Lower leg skin (tissue), 3 donors: ENCODE measurements around the gene ARHGAP23.

ENCODE experiments used
- POLR2A ChIP-seq, 2 donors: fragments of 450-650 bp; IDR thresholded peaks; one replicate each; pipeline ENCODE4 v1.6.1; 2016 to 2017; ENCODE audit warnings: antibody characterized with exemption in 2 of 2, mild to moderate bottlenecking in 1 of 2, moderate library complexity in 1 of 2
- TF ChIP-seq, protein P1 (sequence below), 3 donors: fragments of 450-650 bp; IDR thresholded peaks; one replicate each; pipeline ENCODE4 v1.5.1; 2016; ENCODE audit warnings: antibody characterized with exemption in 3 of 3, mild to moderate bottlenecking in 3 of 3, moderate library complexity in 2 of 3

DNA sequence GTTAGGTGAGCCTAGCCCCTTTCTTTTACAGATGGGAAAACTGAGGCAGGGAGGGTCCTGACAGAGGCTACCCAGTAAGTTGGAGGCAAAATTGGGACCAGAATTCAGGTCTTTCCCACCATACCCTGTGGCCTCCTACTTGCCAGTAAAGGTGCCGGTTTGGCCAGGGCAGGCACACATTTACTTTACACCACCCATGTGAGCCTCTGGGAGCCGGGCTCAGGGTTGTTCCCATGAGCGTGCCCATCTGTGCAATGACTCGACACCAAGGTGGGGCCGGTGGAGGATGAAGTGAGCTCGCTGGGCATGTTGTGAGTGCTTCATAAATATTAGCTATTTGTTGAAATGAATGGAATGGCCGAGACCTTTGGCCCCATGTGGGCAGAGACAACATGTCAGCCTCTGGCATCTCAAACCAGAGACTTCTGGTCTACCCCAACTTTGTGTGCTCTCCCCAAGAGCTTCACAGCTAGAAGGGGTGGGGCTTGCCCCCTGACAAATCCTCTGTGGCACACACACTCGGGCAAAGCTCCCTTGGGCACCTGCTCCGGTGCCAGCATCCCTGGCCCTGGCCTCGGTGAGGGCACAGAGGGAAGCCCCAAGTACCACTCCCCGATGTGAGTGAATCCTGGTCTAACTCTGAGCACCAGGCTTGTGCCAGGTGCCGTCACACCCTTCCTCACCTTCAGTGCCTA, 117.4 kb downstream of the ARHGAP23 start:
- TF ChIP-seq, protein P1, sequence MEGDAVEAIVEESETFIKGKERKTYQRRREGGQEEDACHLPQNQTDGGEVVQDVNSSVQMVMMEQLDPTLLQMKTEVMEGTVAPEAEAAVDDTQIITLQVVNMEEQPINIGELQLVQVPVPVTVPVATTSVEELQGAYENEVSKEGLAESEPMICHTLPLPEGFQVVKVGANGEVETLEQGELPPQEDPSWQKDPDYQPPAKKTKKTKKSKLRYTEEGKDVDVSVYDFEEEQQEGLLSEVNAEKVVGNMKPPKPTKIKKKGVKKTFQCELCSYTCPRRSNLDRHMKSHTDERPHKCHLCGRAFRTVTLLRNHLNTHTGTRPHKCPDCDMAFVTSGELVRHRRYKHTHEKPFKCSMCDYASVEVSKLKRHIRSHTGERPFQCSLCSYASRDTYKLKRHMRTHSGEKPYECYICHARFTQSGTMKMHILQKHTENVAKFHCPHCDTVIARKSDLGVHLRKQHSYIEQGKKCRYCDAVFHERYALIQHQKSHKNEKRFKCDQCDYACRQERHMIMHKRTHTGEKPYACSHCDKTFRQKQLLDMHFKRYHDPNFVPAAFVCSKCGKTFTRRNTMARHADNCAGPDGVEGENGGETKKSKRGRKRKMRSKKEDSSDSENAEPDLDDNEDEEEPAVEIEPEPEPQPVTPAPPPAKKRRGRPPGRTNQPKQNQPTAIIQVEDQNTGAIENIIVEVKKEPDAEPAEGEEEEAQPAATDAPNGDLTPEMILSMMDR (IDR thresholded peaks at IDR 0.05) = no peak
- no peak for TF ChIP-seq POLR2A (IDR thresholded peaks at IDR 0.05)
